Heart left ventricle (tissue), 16 donors: ENCODE data around the gene PDK2. TPM values are rescaled to one million over a fixed set of nuclear protein-coding genes. Genes with fewer than 3 reads are reported as not detected.

ENCODE experiments used
- ATAC-seq, 4 donors: fragments of 200-7000 bp; cut with Tn5 transposase; one replicate each; pipeline ENCODE4 v1.9.1; 2020 to 2022; ENCODE audit warnings: moderate library complexity in 4 of 4, mild to moderate bottlenecking in 3 of 4, moderate number of reproducible peaks in 1 of 4
- DNase-seq, 5 donors: peaks; one replicate each; pipeline ENCODE4 v3.0.0-alpha.2; 2020
- H3K27ac ChIP-seq, 12 donors: fragments of 200-600 bp; sonication (generic) in 4 of 12; one replicate each; pipeline versions ENCODE4 v1.5.0 to v1.8.0; 2016 to 2022; ENCODE audit warnings: mild to moderate bottlenecking in 2 of 12
- H3K27me3 ChIP-seq, 9 donors: fragments of 200-600 bp; sonication (generic) in 2 of 9; one replicate each; pipeline versions ENCODE4 v1.5.1 to v1.8.0; 2016 to 2022; ENCODE audit warnings: mild to moderate bottlenecking in 3 of 9
- H3K36me3 ChIP-seq, 9 donors: fragments of 200-600 bp; sonication (generic) in 2 of 9; one replicate each; pipeline versions ENCODE4 v1.5.0 to v1.8.0; 2018 to 2022; ENCODE audit warnings: mild to moderate bottlenecking in 2 of 9
- H3K4me1 ChIP-seq, 12 donors: fragments of 200-600 bp; sonication (generic) in 4 of 12; one replicate each; pipeline versions ENCODE4 v1.5.0 to v1.8.0; 2016 to 2022; ENCODE audit warnings: mild to moderate bottlenecking in 3 of 12
- H3K4me3 ChIP-seq, 12 donors: fragments of 200-600 bp; sonication (generic) in 4 of 12; one replicate each; pipeline versions ENCODE4 v1.5.0 to v1.8.0; 2017 to 2022; ENCODE audit warnings: mild to moderate bottlenecking in 9 of 12, moderate library complexity in 4 of 12
- H3K9me3 ChIP-seq, 12 donors: fragments of 200-600 bp; sonication (generic) in 4 of 12; one replicate each; pipeline versions ENCODE4 v1.5.0 to v1.8.0; 2016 to 2022; ENCODE audit warnings: mild to moderate bottlenecking in 1 of 12
- CTCF ChIP-seq, 12 donors: fragments of 200-600 bp; sonication (generic) in 4 of 12; IDR thresholded peaks; one replicate each; pipeline versions ENCODE4 v1.5.0 to v1.8.0; 2018 to 2022; ENCODE audit warnings: antibody characterized with exemption in 12 of 12, mild to moderate bottlenecking in 5 of 12
- POLR2A ChIP-seq, 2 donors: fragments of 450-650 bp; IDR thresholded peaks; one replicate each; pipeline ENCODE4 v1.6.1; 2017; ENCODE audit warnings: antibody characterized with exemption in 2 of 2, mild to moderate bottlenecking in 2 of 2, moderate library complexity in 2 of 2
- WGBS, 4 donors: extraction: QIAGEN DNeasy Blood & Tissue Kit in 2 of 4; methylation state at CpG; one replicate each; pipeline versions ENCODE4 v1.1.5 to v1.1.7; 2013 to 2018; 5-methylcytosine and 5-hydroxymethylcytosine counted together
- intact Hi-C, 10 donors: fragments of 100-400 bp; cut with DNase I; formaldehyde crosslinking; loops; one replicate each; pipeline versions ENCODE4 v1.11.1 to v1.14.2; 2022
- polyA plus RNA-seq, 2 donors: library from polyadenylated mRNA; stranded (reverse); fragments of 200-250 nt; gene quantifications; one replicate each; pipeline ENCODE4 v1.2.3, GENCODE V29; 2013
- total RNA-seq, 9 donors: library from RNA; depleted of rRNA in 2 of 9; stranded (reverse); fragments of >200 nt in 2 of 9; fragmentation: NEBNext Ultra II Directional in 3 of 9; extraction: Animal tissue kit (Norgen Biotek cat#: 25700) in 3 of 9; gene quantifications; one replicate each; pipeline versions ENCODE4 v1.1.0 to v1.2.4, GENCODE V29; 2016 to 2023
- donor health status: ischemic (EF 13 %, LVEDD 7.1; RV severe dilation, severe dysfunction).
- donor health status: healthy with polysubstance abuse.
- donor health status: DM: no; HTN: yes; CAD: no.
- donor health status: DM: no; HTN: no; CAD: no.
- donor health status: ischemic (EF 25% LVEDD 6.9; RV normal size, moderate dysfunction).
- donor health status: ischemic (EF 25% LVEDD 5.7; RV mildly dilated, moderate dysfunction).
- donor health status: healthy.
- donor health status: DM: yes; HTN: yes; CAD: no.
- donor health status: ischemic (EF 35%, LVEDD 5.7; RV mildly dilated, moderate dysfunction).
- donor health status: nonischemic (EF 11% LVEDD 7.7; RV severe dilation, severe dysfunction).
- donor health status: DM: yes; HTN: yes; CAD: no.
- donor health status: PGD.
- donor health status: ischemic (EF 29% LVEDD 5.4; RV normal size, mild dysfunction).
- donor health status: nonischemic (EF 23%, LVEDD 6.1; RV moderate dilation, normal function).

PDK2 gene
- total and polyA plus RNA-seq, 11 donors, result 125 to 490 (median 187) TPM

GRCh38 chr17:50100480-50100883, 5.3 kb downstream of the PDK2 start:
- H3K27me3 ChIP-seq, result no peaks in the 10 kb centered on the region
- H3K27ac ChIP-seq, result peak overlapping the region in 11 of 12 donors; percentile 75 to 97 (median 90)
- TF ChIP-seq CTCF (IDR thresholded peaks at IDR 0.05) (no peak), POLR2A (IDR thresholded peaks at IDR 0.05) (no peak)
- 58 to 76% (median 72%) methylated on average over 5 of the region's 5 CpGs for WGBS, 4 donors
- H3K4me3 ChIP-seq, result no peak overlapping the region
- intact Hi-C loops, result loop anchor here in 2 of 10 donors (5.0 to 10.0 kb wide), 2 partner anchors 77 to 264 kb away; no protein-coding TSS in a partner anchor
- H3K36me3 ChIP-seq, result peaks cover 0 to 63% (median 38%) of the 10 kb centered on the region in 9 donors
- peak in 1 of 5 donors; percentile 32 for DNase-seq
- no peak for ATAC-seq
- H3K9me3 ChIP-seq, result no peaks in the 10 kb centered on the region
- H3K4me1 ChIP-seq, result peaks cover 0 to 83% (median 43%) of the 10 kb centered on the region in 12 donors

GRCh38 chr17:50100921-50101345, 5.8 kb downstream of the PDK2 start:
- ATAC-seq, result peak in 3 of 4 donors; percentile 1 to 13 (median 6)
- peak in 2 of 5 donors; percentile 44 to 58 for DNase-seq
- Histone ChIP-seq H3K27ac (peak overlapping the region; percentile 75 to 97 (median 90)), H3K4me1 (peaks cover 0 to 79% (median 42%) of the 10 kb centered on the region in 12 donors), H3K9me3 (no peaks in the 10 kb centered on the region), H3K36me3 (peaks cover 0 to 67% (median 43%) of the 10 kb centered on the region in 9 donors), H3K4me3 (peak overlapping the region in 5 of 12 donors; percentile 15 to 37 (median 22)), H3K27me3 (no peaks in the 10 kb centered on the region)
- intact Hi-C loops, result loop anchor here in 2 of 10 donors (5.0 to 10.0 kb wide), 2 partner anchors 76 to 264 kb away; no protein-coding TSS in a partner anchor
- TF ChIP-seq POLR2A (IDR thresholded peaks at IDR 0.05) (peak in 1 of 2 donors; percentile 19), CTCF (IDR thresholded peaks at IDR 0.05) (no peak)
- WGBS, 4 donors, result 38 to 57% (median 44%) methylated on average over 15 of the region's 15 CpGs

- no peaks in the 10 kb centered on the region for H3K27me3 ChIP-seq
- H3K9me3 ChIP-seq, result no peaks in the 10 kb centered on the region
- H3K4me3 ChIP-seq, result peak overlapping the region in 4 of 12 donors; percentile 18 to 37 (median 26)
- intact Hi-C loops, result loop anchor here in 2 of 10 donors (5.0 to 10.0 kb wide), 2 partner anchors 76 to 263 kb away; no protein-coding TSS in a partner anchor
- peaks cover 0 to 73% (median 38%) of the 10 kb centered on the region in 12 donors for H3K4me1 ChIP-seq
- H3K36me3 ChIP-seq, result peaks cover 0 to 74% (median 49%) of the 10 kb centered on the region in 9 donors
- ATAC-seq, result peak; percentile 56 to 85 (median 76)
- peak in 1 of 12 donors; percentile 24 for TF ChIP-seq CTCF (IDR thresholded peaks at IDR 0.05)
- no peak for TF ChIP-seq POLR2A (IDR thresholded peaks at IDR 0.05)
- peak; percentile 60 to 83 (median 66) for DNase-seq
- WGBS, 4 donors, result 49 to 60% (median 56%) methylated on average over 9 to 17 of the region's 17 CpGs
- H3K27ac ChIP-seq, result peak overlapping the region; percentile 75 to 97 (median 90)
These were observed 6.4 kb downstream of the PDK2 start for GRCh38 chr17:50101346-50102163.
